NB4 (cell line): Measurements from ENCODE around the gene STAT1.

Experiments used
- DNase-seq: peaks from one replicate; pipeline ENCODE4 v3.0.0; 2010; ENCODE audit warnings: low read depth
- H3K4me3 ChIP-seq: one replicate; pipeline ENCODE4 v1.5.1; 2011; ENCODE audit warnings: mild to moderate bottlenecking, low read depth, low read length, moderate library complexity
- CTCF ChIP-seq: IDR thresholded peaks from one replicate; pipeline ENCODE4 v1.5.1; 2012; ENCODE audit warnings: low read depth, low read length
- MAX ChIP-seq: IDR thresholded peaks from 2 replicates; pipeline ENCODE4 v1.6.1; 2011; ENCODE audit warnings: low read depth, low read length
- MYC ChIP-seq: IDR thresholded peaks from 2 replicates; pipeline ENCODE4 v1.6.1; 2011; ENCODE audit warnings: low read depth, low read length
- POLR2A ChIP-seq: IDR thresholded peaks from 2 replicates; pipeline ENCODE4 v1.6.1; 2011; ENCODE audit warnings: mild to moderate bottlenecking; ENCODE audit not compliant: insufficient read length; ENCODE audit errors: extremely low read depth

STAT1 gene

GRCh38 chr2:191053256-191053655 is 39.3 kb upstream of the STAT1 start:
- DNase-seq: no peak
- no peak overlapping the region for H3K4me3 ChIP-seq
- TF ChIP-seq POLR2A (no peak), MYC (no peak), CTCF (no peak), MAX (no peak)

GRCh38 chr2:191051825-191052778 is 38.1 kb upstream of the STAT1 start:
- peak overlapping the region; percentile 33 for H3K4me3 ChIP-seq
- peak; percentile 73 for DNase-seq
- TF ChIP-seq POLR2A (no peak), MYC (no peak), CTCF (peak; percentile 48), MAX (0 out of 2 replicates have a peak, but pooled peaks have one; percentile 12)

- TF ChIP-seq MAX: no peak
- no peak for TF ChIP-seq CTCF
- TF ChIP-seq MYC: no peak
- TF ChIP-seq POLR2A: no peak
- no peak for DNase-seq
- no peak overlapping the region for H3K4me3 ChIP-seq
Measured at GRCh38 chr2:191051177-191051576, 37.2 kb upstream of the STAT1 start.

- H3K4me3 ChIP-seq: no peak overlapping the region
- TF ChIP-seq POLR2A (no peak), CTCF (no peak), MYC (no peak)
- no peak for DNase-seq
Measured at GRCh38 chr2:191050640-191050987, 36.6 kb upstream of the STAT1 start.

GRCh38 chr2:191049728-191050639 is 36.0 kb upstream of the STAT1 start:
- TF ChIP-seq POLR2A (no peak), MYC (no peak), MAX (no peak), CTCF (no peak)
- no peak overlapping the region for H3K4me3 ChIP-seq
- DNase-seq: peak; percentile 22
